ENCODE measurements around the gene KIF3A. TPM values are rescaled to one million over a fixed set of nuclear protein-coding genes. Genes with fewer than 3 reads are reported as not detected.
A peak's percentile ranks its signal among the peaks of the same experiment; 100 is the strongest.

Gene KIF3A
- total and polyA plus RNA-seq, 8 donors, result 0.58 to 19.3 (median 4.6) TPM

DNA sequence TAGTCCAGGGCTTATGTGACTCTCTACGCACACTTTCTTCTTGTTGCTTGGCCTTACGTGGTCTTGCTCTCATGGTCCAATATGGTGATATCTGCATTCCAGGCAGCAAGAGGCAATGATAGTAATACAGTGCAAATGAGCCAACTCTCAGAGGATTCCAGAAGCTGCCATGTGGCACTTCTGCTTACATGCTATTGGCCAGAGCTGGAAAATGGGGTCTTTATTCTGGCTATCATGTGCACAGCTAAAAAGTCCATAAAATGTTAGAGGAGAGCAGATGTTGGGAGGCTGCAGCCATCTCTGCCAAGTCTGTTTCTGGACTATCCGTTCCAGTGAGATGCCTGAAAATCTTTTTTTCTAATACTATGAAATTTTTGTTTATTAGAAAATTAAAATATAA, 42.6 kb upstream of the KIF3A start:
- Histone ChIP-seq H3K9me3 (no peaks in the 10 kb centered on the region), H3K36me3 (no peaks in the 10 kb centered on the region), H3K4me3 (no peak overlapping the region), H3K4me1 (peaks cover 8 to 31% (median 26%) of the 10 kb centered on the region in 4 donors), H3K27me3 (no peaks in the 10 kb centered on the region), H3K27ac (no peak overlapping the region)
- WGBS, 5 donors, result 83 to 96% (median 95%) methylated on average over 3 of the region's 3 CpGs
- intact Hi-C loops (cut with DNase I; ENCODE audit: low total_unique reads), result no loop called here
- DNase-seq, result no peak
- TF ChIP-seq POLR2AphosphoS5 (IDR thresholded peaks at IDR 0.05), result no peak
- TF ChIP-seq, protein P1, sequence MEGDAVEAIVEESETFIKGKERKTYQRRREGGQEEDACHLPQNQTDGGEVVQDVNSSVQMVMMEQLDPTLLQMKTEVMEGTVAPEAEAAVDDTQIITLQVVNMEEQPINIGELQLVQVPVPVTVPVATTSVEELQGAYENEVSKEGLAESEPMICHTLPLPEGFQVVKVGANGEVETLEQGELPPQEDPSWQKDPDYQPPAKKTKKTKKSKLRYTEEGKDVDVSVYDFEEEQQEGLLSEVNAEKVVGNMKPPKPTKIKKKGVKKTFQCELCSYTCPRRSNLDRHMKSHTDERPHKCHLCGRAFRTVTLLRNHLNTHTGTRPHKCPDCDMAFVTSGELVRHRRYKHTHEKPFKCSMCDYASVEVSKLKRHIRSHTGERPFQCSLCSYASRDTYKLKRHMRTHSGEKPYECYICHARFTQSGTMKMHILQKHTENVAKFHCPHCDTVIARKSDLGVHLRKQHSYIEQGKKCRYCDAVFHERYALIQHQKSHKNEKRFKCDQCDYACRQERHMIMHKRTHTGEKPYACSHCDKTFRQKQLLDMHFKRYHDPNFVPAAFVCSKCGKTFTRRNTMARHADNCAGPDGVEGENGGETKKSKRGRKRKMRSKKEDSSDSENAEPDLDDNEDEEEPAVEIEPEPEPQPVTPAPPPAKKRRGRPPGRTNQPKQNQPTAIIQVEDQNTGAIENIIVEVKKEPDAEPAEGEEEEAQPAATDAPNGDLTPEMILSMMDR (IDR thresholded peaks at IDR 0.05), result no peak
- TF ChIP-seq EP300 (IDR thresholded peaks at IDR 0.05), result no peak
- TF ChIP-seq POLR2A (IDR thresholded peaks at IDR 0.05), result no peak

DNA sequence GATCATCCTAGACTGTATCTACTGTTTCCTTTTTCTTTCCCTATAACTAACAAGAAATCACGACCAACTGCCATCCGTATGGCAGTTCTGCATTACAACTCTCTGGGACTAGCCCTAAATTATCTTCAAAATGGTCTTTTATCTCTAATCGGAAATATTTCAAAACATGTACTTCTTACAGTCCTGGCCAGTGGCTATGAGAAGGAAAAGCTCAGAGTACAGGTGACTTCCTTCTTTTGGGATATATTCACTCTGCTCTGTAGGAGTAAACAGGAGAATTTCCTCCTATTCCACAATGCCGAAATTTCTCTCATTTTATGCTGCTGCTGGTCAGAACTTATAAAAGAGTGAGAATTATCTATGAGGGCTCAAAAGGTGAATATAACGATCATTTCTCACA, 41.5 kb upstream of the KIF3A start:
- Histone ChIP-seq H3K4me3 (no peak overlapping the region), H3K9me3 (no peaks in the 10 kb centered on the region), H3K4me1 (peaks cover 11 to 41% (median 35%) of the 10 kb centered on the region in 4 donors), H3K27ac (peak overlapping the region in 1 of 5 donors; percentile 86), H3K36me3 (no peaks in the 10 kb centered on the region), H3K27me3 (no peaks in the 10 kb centered on the region)
- no peak for DNase-seq
- WGBS, 5 donors, result 43 to 65% (median 46%) methylated on average over 5 of the region's 5 CpGs
- TF ChIP-seq EP300 (IDR thresholded peaks at IDR 0.05) (no peak), POLR2AphosphoS5 (IDR thresholded peaks at IDR 0.05) (no peak), POLR2A (IDR thresholded peaks at IDR 0.05) (no peak)
- TF ChIP-seq, protein P1 (IDR thresholded peaks at IDR 0.05), result no peak
- intact Hi-C loops (cut with DNase I; ENCODE audit: low total_unique reads), result no loop called here

DNA sequence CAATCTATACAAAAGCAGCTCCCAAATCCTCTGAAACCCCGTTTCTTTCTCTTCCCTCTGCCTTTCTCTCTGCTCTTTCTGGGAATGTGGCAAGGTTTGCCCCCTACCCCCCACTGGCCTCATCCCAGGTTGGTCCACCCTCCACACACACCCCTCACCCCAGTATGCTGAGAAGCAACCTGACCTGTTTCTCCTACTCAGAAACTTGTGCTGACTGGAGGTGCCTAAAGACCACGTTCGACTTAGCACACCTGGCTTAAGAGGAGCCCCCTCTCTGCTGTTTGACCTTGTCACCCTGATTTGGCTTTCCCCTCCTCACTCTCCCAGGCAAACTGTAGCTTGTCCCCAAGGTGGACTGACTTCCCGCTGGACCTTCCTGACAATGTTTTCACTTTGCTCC, 40.8 kb upstream of the KIF3A start:
- Histone ChIP-seq H3K4me1 (peaks cover 11 to 49% (median 37%) of the 10 kb centered on the region in 4 donors), H3K27ac (peak overlapping the region in 4 of 5 donors; percentile 81 to 88 (median 87)), H3K9me3 (no peaks in the 10 kb centered on the region), H3K27me3 (no peaks in the 10 kb centered on the region), H3K36me3 (no peaks in the 10 kb centered on the region), H3K4me3 (peak overlapping the region; percentile 79 to 88 (median 82))
- intact Hi-C loops (cut with DNase I; ENCODE audit: low total_unique reads), result no loop called here
- TF ChIP-seq, protein P1 (IDR thresholded peaks at IDR 0.05), result no peak
- no peak for TF ChIP-seq EP300 (IDR thresholded peaks at IDR 0.05)
- TF ChIP-seq POLR2AphosphoS5 (IDR thresholded peaks at IDR 0.05), result no peak
- TF ChIP-seq POLR2A (IDR thresholded peaks at IDR 0.05), result no peak
- 46 to 65% (median 48%) methylated on average over 4 of the region's 4 CpGs for WGBS, 5 donors
- DNase-seq, result no peak

DNA sequence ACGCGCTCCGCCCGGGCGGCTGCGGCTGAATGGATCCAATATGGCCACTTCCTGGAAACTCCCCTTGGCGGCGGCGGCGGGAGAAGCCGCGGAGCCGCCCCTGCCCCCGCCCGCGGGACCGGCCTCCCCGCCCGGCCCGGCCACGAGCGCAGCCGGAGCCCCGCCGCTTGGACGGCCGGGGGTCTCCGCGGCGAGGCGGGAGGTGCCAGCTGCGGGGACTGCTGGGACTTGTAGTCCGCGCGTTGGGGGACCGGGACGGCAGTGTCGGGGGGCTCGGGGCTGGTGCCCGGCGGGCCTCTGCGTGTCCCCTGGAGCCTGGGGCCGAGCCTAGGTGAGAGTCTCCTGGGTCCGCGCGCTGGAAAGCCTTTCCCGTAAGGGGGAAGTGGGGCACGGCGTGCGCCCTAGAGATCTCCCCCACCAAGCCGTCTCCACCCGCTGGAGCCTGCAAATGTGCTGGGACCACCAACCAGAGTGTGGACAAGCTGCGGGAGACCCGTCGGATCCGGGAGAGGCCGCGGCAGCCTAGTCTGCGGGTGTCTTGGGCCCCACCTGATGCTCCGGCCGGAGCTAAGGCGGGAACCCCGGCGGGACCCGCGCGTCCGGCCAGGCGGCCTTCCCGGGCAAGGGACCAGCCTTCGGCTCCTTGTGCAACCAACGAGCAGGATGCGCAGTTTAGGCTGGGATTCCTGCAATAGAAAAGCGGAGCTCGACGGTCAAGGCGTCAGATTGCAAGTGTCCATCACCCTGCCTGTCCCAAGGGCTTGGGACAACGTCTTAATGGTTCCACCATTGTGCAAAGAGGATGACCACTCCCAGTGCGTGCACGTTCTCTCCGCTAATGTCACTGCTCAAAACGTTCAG, 40.1 kb upstream of the KIF3A start, which contains the start of gene SEPTIN8:
Gene SEPTIN8 (minus strand): TSS at position 31 of the 861 bp plus-strand sequence. CDS start 102 bp downstream, outside the sequence.
- Histone ChIP-seq H3K4me3 (peak within 1 kb of the TSS; percentile 79 to 88 (median 82)), H3K27ac (peak within 1 kb of the TSS; percentile 81 to 88 (median 86)), H3K9me3 (no peaks in the 10 kb centered on the region), H3K27me3 (no peaks in the 10 kb centered on the region), H3K4me1 (peaks cover 11 to 55% (median 42%) of the 10 kb centered on the region in 4 donors), H3K36me3 (no peaks in the 10 kb centered on the region)
- WGBS, 5 donors, result 0 to 2% (median 1%) methylated on average over 9 to 82 of the region's 82 CpGs
- intact Hi-C loops (cut with DNase I; ENCODE audit: low total_unique reads), result no loop called here
- TF ChIP-seq, protein P1 (IDR thresholded peaks at IDR 0.05), result no peak
- peak in 2 of 3 donors; percentile 8 to 22 for TF ChIP-seq POLR2AphosphoS5 (IDR thresholded peaks at IDR 0.05)
- peak; percentile 55 to 87 for DNase-seq

Measured in stomach (tissue), 9 donors.